GM23248 (cell line): ENCODE data around the gene TENM4. TPM values are rescaled to one million over a fixed set of nuclear protein-coding genes. Genes with fewer than 3 reads are reported as not detected.

ENCODE experiments used
- DNase-seq: peaks from one replicate; pipeline ENCODE4 v3.0.0-alpha.2; 2015
- H2AFZ ChIP-seq: fragments of 200-600 bp; sonication (generic); 2 replicates; pipeline ENCODE4 v1.6.1; 2016; ENCODE audit warnings: antibody characterized with exemption
- H3F3A ChIP-seq: fragments of 200-600 bp; sonication (generic); 2 replicates; pipeline ENCODE4 v1.6.1; 2016; ENCODE audit warnings: mild to moderate bottlenecking, antibody characterized with exemption, mixed run types; ENCODE audit not compliant: insufficient read depth
- H3K27ac ChIP-seq: fragments of 200-600 bp; sonication (generic); 2 replicates; pipeline ENCODE4 v1.5.1; 2016; ENCODE audit warnings: mild to moderate bottlenecking
- H3K27me3 ChIP-seq: fragments of 200-600 bp; sonication (generic); replicated peaks from 2 replicates; pipeline ENCODE4 v1.6.1; 2016; ENCODE audit warnings: mild to moderate bottlenecking; ENCODE audit not compliant: insufficient read depth
- H3K36me3 ChIP-seq: fragments of 200-600 bp; sonication (generic); 2 replicates; pipeline ENCODE4 v1.6.1; 2016; ENCODE audit warnings: low read depth, mild to moderate bottlenecking
- H3K4me1 ChIP-seq: fragments of 200-600 bp; sonication (generic); 2 replicates; pipeline ENCODE4 v1.6.1; 2016; ENCODE audit warnings: mild to moderate bottlenecking; ENCODE audit not compliant: insufficient read depth
- H3K4me2 ChIP-seq: fragments of 200-600 bp; sonication (generic); one replicate; pipeline ENCODE4 v1.6.1; 2016; ENCODE audit warnings: mild to moderate bottlenecking; ENCODE audit not compliant: unreplicated experiment
- H3K4me3 ChIP-seq: fragments of 200-600 bp; sonication (generic); 2 replicates; pipeline ENCODE4 v1.5.1; 2016; ENCODE audit warnings: mild to moderate bottlenecking
- H3K79me2 ChIP-seq: fragments of 200-600 bp; sonication (generic); 2 replicates; pipeline ENCODE4 v1.6.1; 2016; ENCODE audit warnings: mild to moderate bottlenecking; ENCODE audit not compliant: insufficient read depth
- H3K9ac ChIP-seq: fragments of 200-600 bp; sonication (generic); 2 replicates; pipeline ENCODE4 v1.6.1; 2016; ENCODE audit warnings: mild to moderate bottlenecking
- H3K9me2 ChIP-seq: fragments of 200-600 bp; sonication (generic); 2 replicates; pipeline ENCODE4 v1.6.1; 2016; ENCODE audit warnings: mixed run types, mild to moderate bottlenecking, moderate library complexity; ENCODE audit not compliant: insufficient read depth
- H3K9me3 ChIP-seq: fragments of 200-600 bp; sonication (generic); one replicate; pipeline ENCODE4 v1.6.1; 2017; ENCODE audit warnings: low read depth
- H4K20me1 ChIP-seq: fragments of 200-600 bp; sonication (generic); 2 replicates; pipeline ENCODE4 v1.6.0; 2016; ENCODE audit not compliant: insufficient read depth
- EZH2 ChIP-seq: fragments of 200-600 bp; sonication (generic); IDR thresholded peaks from 2 replicates; pipeline ENCODE4 v1.6.1; 2018; ENCODE audit warnings: antibody characterized with exemption, mild to moderate bottlenecking; ENCODE audit not compliant: insufficient read depth, poor library complexity, severe bottlenecking
- EZH2phosphoT487 ChIP-seq: fragments of 200-600 bp; sonication (generic); IDR thresholded peaks from 2 replicates; pipeline ENCODE4 v1.6.1; 2018; ENCODE audit warnings: antibody characterized with exemption, moderate library complexity, mild to moderate bottlenecking, low read depth; ENCODE audit not compliant: insufficient read depth
- WGBS, 2 experiments: methylation state at CpG; one replicate each; pipeline ENCODE4 v1.1.6; 2015 to 2017; ENCODE audit warnings: low lambda C conversion rate in 2 of 2, low coverage in 1 of 2; ENCODE audit errors: missing lambda C conversion rate in 2 of 2; 5-methylcytosine and 5-hydroxymethylcytosine counted together
- in situ Hi-C: fragments of 300-500 bp; cut with MboI; formaldehyde crosslinking; loops from 2 replicates; pipeline ENCODE4 v1.15.0; 2020
- polyA plus RNA-seq: library from polyadenylated mRNA; unstranded; fragments of >200 nt; fragmentation: Nextera tagmentation; extraction: Ambion mirVana; gene quantifications from 2 replicates; pipeline ENCODE4 v1.2.1, GENCODE V29; 2016
- total RNA-seq: library from RNA; depleted of rRNA; stranded (reverse); fragments of >200 nt; shearing (Covaris generic); gene quantifications from 2 replicates; pipeline ENCODE4 v1.2.3, GENCODE V29; 2014

TENM4 gene
- total and polyA plus RNA-seq, 2 experiments from 2014 or later: 0.11 to 0.48 TPM

- H3K4me3 ChIP-seq: no peak overlapping the region
- no peaks in the 10 kb centered on the region for H3K79me2 ChIP-seq
- no peak overlapping the region for H3K9ac ChIP-seq
- WGBS, 2 experiments: 50 to 57% methylated on average over 4 of the region's 4 CpGs
- H3K9me2 ChIP-seq: no peaks in the 10 kb centered on the region
- H3K36me3 ChIP-seq: no peaks in the 10 kb centered on the region
- no peaks in the 10 kb centered on the region for H4K20me1 ChIP-seq
- H3K27me3 ChIP-seq: 0 out of 2 replicates have a peak, but pooled peaks cover 3% of the 10 kb centered on the region
- H3K4me2 ChIP-seq: no peak overlapping the region
- no peak for TF ChIP-seq EZH2
- no peak for TF ChIP-seq EZH2phosphoT487
- in situ Hi-C loops: no loop called here
- no peak overlapping the region for H2AFZ ChIP-seq
- H3F3A ChIP-seq: no peaks in the 10 kb centered on the region
- no peak overlapping the region for H3K27ac ChIP-seq
- no peak for DNase-seq
- 0 out of 2 replicates have a peak, but pooled peaks cover 4% of the 10 kb centered on the region for H3K4me1 ChIP-seq
- no peaks in the 10 kb centered on the region for H3K9me3 ChIP-seq
Observed at GRCh38 chr11:78952890-78953289, 487.9 kb downstream of the TENM4 start.

- Histone ChIP-seq H2AFZ (no peak overlapping the region), H3K4me3 (no peak overlapping the region), H4K20me1 (no peaks in the 10 kb centered on the region), H3K9ac (no peak overlapping the region), H3K79me2 (no peaks in the 10 kb centered on the region), H3K4me1 (no peaks in the 10 kb centered on the region), H3K9me3 (no peaks in the 10 kb centered on the region), H3K27ac (no peak overlapping the region), H3K36me3 (no peaks in the 10 kb centered on the region), H3K27me3 (peaks cover 4% of the 10 kb centered on the region; the same call in 1 of the 2 replicates), H3K9me2 (no peaks in the 10 kb centered on the region), H3K4me2 (no peak overlapping the region), H3F3A (no peaks in the 10 kb centered on the region)
- TF ChIP-seq EZH2phosphoT487 (no peak), EZH2 (no peak)
- DNase-seq: no peak
- 39 to 44% methylated on average over 7 of the region's 7 CpGs for WGBS, 2 experiments
- in situ Hi-C loops: no loop called here
Observed at GRCh38 chr11:78952175-78952574, 488.7 kb downstream of the TENM4 start.

- Histone ChIP-seq H3K79me2 (no peaks in the 10 kb centered on the region), H3K9ac (no peak overlapping the region)
- in situ Hi-C loops: no loop called here
Observed at GRCh38 chr11:78949976-78950690, 490.7 kb downstream of the TENM4 start.

GRCh38 chr11:78946945-78947902 lies 493.6 kb downstream of the TENM4 start:
- DNase-seq: peak; percentile 38
- in situ Hi-C loops: no loop called here
- Histone ChIP-seq H3K9ac (no peak overlapping the region), H3K36me3 (no peaks in the 10 kb centered on the region), H3K4me3 (no peak overlapping the region), H3K27me3 (peaks cover 19% of the 10 kb centered on the region; the same call in 1 of the 2 replicates), H3K79me2 (no peaks in the 10 kb centered on the region), H3K27ac (no peak overlapping the region), H3K4me2 (no peak overlapping the region), H3K9me3 (no peaks in the 10 kb centered on the region), H3K9me2 (no peaks in the 10 kb centered on the region), H2AFZ (no peak overlapping the region), H4K20me1 (no peaks in the 10 kb centered on the region), H3K4me1 (no peaks in the 10 kb centered on the region), H3F3A (no peaks in the 10 kb centered on the region)
- 16 to 17% methylated on average over 10 of the region's 10 CpGs for WGBS, 2 experiments
- no peak for TF ChIP-seq EZH2
- no peak for TF ChIP-seq EZH2phosphoT487

More at GRCh38 chr11:78949976-78950690, 490.7 kb downstream of the TENM4 start:
- Histone ChIP-seq H3K4me3 (no peak overlapping the region), H3F3A (no peaks in the 10 kb centered on the region), H3K4me1 (no peaks in the 10 kb centered on the region), H3K4me2 (no peak overlapping the region), H3K9me3 (no peaks in the 10 kb centered on the region), H3K27me3 (peaks cover 16% of the 10 kb centered on the region; the same call in 1 of the 2 replicates), H3K9me2 (no peaks in the 10 kb centered on the region), H3K27ac (no peak overlapping the region), H3K36me3 (no peaks in the 10 kb centered on the region), H2AFZ (no peak overlapping the region), H4K20me1 (no peaks in the 10 kb centered on the region)
- no peak for TF ChIP-seq EZH2
- no peak for TF ChIP-seq EZH2phosphoT487
- 55 to 64% methylated on average over 6 of the region's 6 CpGs for WGBS, 2 experiments
- no peak for DNase-seq
